ENCODE measurements around the gene PAIP1.

- no peak for TF ChIP-seq CTCF (IDR thresholded peaks at IDR 0.05)
- no peak for TF ChIP-seq POLR2A (IDR thresholded peaks at IDR 0.05)
These were observed 15.5 kb upstream of the PAIP1 start for GRCh38 chr5:43572357-43572756.
